CD14-positive monocyte (primary cell): ENCODE results near the gene OTUB1. TPM values are rescaled to one million over a fixed set of nuclear protein-coding genes. Genes with fewer than 3 reads are reported as not detected.

Experiments used
- DNase-seq, 3 donors: peaks; one replicate each; pipeline ENCODE4 v3.0.0-alpha.2; 2011 to 2022
- H2AFZ ChIP-seq: 2 replicates; pipeline ENCODE4 v1.6.0; 2012; ENCODE audit warnings: mild to moderate bottlenecking, low read depth, low read length, inconsistent platforms; ENCODE audit not compliant: insufficient read depth, poor library complexity, severe bottlenecking
- H3K27ac ChIP-seq, 2 donors: 1 replicate in 1 of 2; 2 replicates in 1 of 2; pipeline ENCODE4 v1.5.1; 2012 to 2013; ENCODE audit warnings: low read length in 2 of 2, control low read depth in 1 of 2, inconsistent platforms in 1 of 2, low read depth in 1 of 2, mild to moderate bottlenecking in 1 of 2
- H3K27me3 ChIP-seq, 2 donors: one replicate each; pipeline versions ENCODE4 v1.6.0 to v1.6.1; 2011 to 2013; ENCODE audit warnings: low read length in 2 of 2; ENCODE audit not compliant: control insufficient read depth in 2 of 2, insufficient read depth in 2 of 2
- H3K36me3 ChIP-seq, 2 donors: replicated peaks in 1 of 2; 1 replicate in 1 of 2; 2 replicates in 1 of 2; pipeline versions ENCODE4 v1.5.1 to v1.6.1; 2012 to 2013; ENCODE audit warnings: low read length in 2 of 2, control low read depth in 1 of 2, inconsistent platforms in 1 of 2, mild to moderate bottlenecking in 1 of 2; ENCODE audit not compliant: insufficient read depth in 2 of 2, control insufficient read depth in 1 of 2
- H3K4me1 ChIP-seq, 2 donors: 1 replicate in 1 of 2; 2 replicates in 1 of 2; pipeline versions ENCODE4 v1.5.1 to v1.6.1; 2012 to 2013; ENCODE audit warnings: low read length in 2 of 2, control low read depth in 1 of 2, inconsistent platforms in 1 of 2, mild to moderate bottlenecking in 1 of 2, moderate library complexity in 1 of 2; ENCODE audit not compliant: insufficient read depth in 2 of 2, control insufficient read depth in 1 of 2
- H3K4me2 ChIP-seq: replicated peaks from 2 replicates; pipeline ENCODE3; 2012; ENCODE audit warnings: low read length, moderate library complexity, mild to moderate bottlenecking; ENCODE audit not compliant: poor library complexity, severe bottlenecking; ENCODE audit errors: extremely low read depth
- H3K4me3 ChIP-seq, 3 experiments: fragments of 200-600 bp in 1 of 3; sonication (generic) in 1 of 3; replicated peaks in 1 of 3; 1 replicate in 2 of 3; 2 replicates in 1 of 3; pipeline ENCODE4 v1.5.1; 2011 to 2013; ENCODE audit warnings: low read length in 3 of 3, mild to moderate bottlenecking in 3 of 3, control low read depth in 2 of 3, low read depth in 2 of 3, inconsistent platforms in 1 of 3, moderate library complexity in 1 of 3
- H3K79me2 ChIP-seq: 2 replicates; pipeline ENCODE4 v1.6.0; 2012; ENCODE audit warnings: mild to moderate bottlenecking, control low read depth, inconsistent platforms, low read length, moderate library complexity; ENCODE audit not compliant: insufficient read depth
- H3K9ac ChIP-seq: 2 replicates; pipeline ENCODE4 v1.6.0; 2017; ENCODE audit warnings: low read length, mild to moderate bottlenecking; ENCODE audit not compliant: insufficient read depth, poor library complexity, severe bottlenecking
- H3K9me3 ChIP-seq, 2 donors: replicated peaks in 1 of 2; 1 replicate in 1 of 2; 2 replicates in 1 of 2; pipeline versions ENCODE4 v1.5.1 to v1.6.1; 2012 to 2013; ENCODE audit warnings: low read length in 2 of 2, control low read depth in 1 of 2; ENCODE audit not compliant: control insufficient read depth in 1 of 2, insufficient read depth in 1 of 2
- H4K20me1 ChIP-seq: 2 replicates; pipeline ENCODE4 v1.6.0; 2012; ENCODE audit warnings: mild to moderate bottlenecking, low read length, control low read depth, moderate library complexity; ENCODE audit not compliant: insufficient read depth
- H3K27ac Mint-ChIP-seq, 7 donors: one replicate each; pipeline ENCODE4 v1.8.0; 2020; ENCODE audit warnings: mild to moderate bottlenecking in 7 of 7, mixed read lengths in 7 of 7, moderate library complexity in 6 of 7, inconsistent platforms in 2 of 7
- H3K27me3 Mint-ChIP-seq, 3 donors: one replicate each; pipeline ENCODE4 v1.8.0; 2021 to 2022; ENCODE audit warnings: low read depth in 3 of 3, mild to moderate bottlenecking in 3 of 3, mixed read lengths in 3 of 3, moderate library complexity in 3 of 3, inconsistent platforms in 1 of 3
- H3K36me3 Mint-ChIP-seq, 2 donors: one replicate each; pipeline ENCODE4 v1.8.0; 2020; ENCODE audit warnings: mixed read lengths in 2 of 2, inconsistent platforms in 1 of 2, mild to moderate bottlenecking in 1 of 2
- H3K4me1 Mint-ChIP-seq: one replicate; pipeline ENCODE4 v1.8.0; 2020; ENCODE audit warnings: mild to moderate bottlenecking, mixed read lengths
- H3K4me3 Mint-ChIP-seq, 2 donors: one replicate each; pipeline ENCODE4 v1.8.0; 2020; ENCODE audit warnings: mild to moderate bottlenecking in 2 of 2, mixed read lengths in 2 of 2, moderate library complexity in 1 of 2
- H3K9me3 Mint-ChIP-seq, 7 donors: one replicate each; pipeline ENCODE4 v1.8.0; 2020 to 2022; ENCODE audit warnings: mixed read lengths in 7 of 7, mild to moderate bottlenecking in 6 of 7, moderate library complexity in 6 of 7, inconsistent platforms in 2 of 7
- CTCF ChIP-seq: fragments of 200-600 bp; IDR thresholded peaks from one replicate; pipeline ENCODE4 v1.8.0; 2022; ENCODE audit warnings: antibody characterized with exemption, mild to moderate bottlenecking
- WGBS: methylation state at CpG from one replicate; pipeline ENCODE4 v1.1.5; 2013; ENCODE audit warnings: missing lambda C conversion rate; ENCODE audit not compliant: insufficient coverage; 5-methylcytosine and 5-hydroxymethylcytosine counted together
- intact Hi-C, 2 donors: fragments of 100-400 bp; cut with micrococcal nuclease; formaldehyde crosslinking; loops; one replicate each; pipeline versions ENCODE4 v1.15.0 to v1.15.1; 2023
- polyA plus RNA-seq, 3 donors: library from polyadenylated mRNA; depleted of rRNA in 1 of 3; unstranded in 2 of 3; stranded (reverse) in 1 of 3; fragments of 300-500 nt in 2 of 3; fragments of >200 nt in 1 of 3; fragmentation: Illumina TruSeq in 2 of 3; gene quantifications; 1 replicate in 2 of 3; 2 replicates in 1 of 3; pipeline ENCODE4 v1.2.3, GENCODE V29; 2012 to 2021

Gene OTUB1
- polyA plus RNA-seq, 3 donors = 131 to 170 (median 140) TPM

- peaks cover 43 to 63% (median 45%) of the 10 kb centered on the region in 3 donors for H3K27me3 Mint-ChIP-seq
Observed at GRCh38 chr11:64034411-64034811, 48.2 kb downstream of the OTUB1 start.

GRCh38 chr11:64035081-64035524 is 48.9 kb downstream of the OTUB1 start:
- Mint-ChIP-seq H3K4me1 (peaks cover 13% of the 10 kb centered on the region), H3K36me3 (peaks cover 0 to 5% of the 10 kb centered on the region in 2 donors), H3K9me3 (peaks cover 0 to 9% (median 3%) of the 10 kb centered on the region in 7 donors), H3K27ac (no peak overlapping the region), H3K27me3 (peaks cover 43 to 63% (median 45%) of the 10 kb centered on the region in 3 donors), H3K4me3 (peak overlapping the region in 1 of 2 donors; percentile 94)
- no peak overlapping the region for H3K27ac ChIP-seq
- DNase-seq = no peak
- H3K27me3 ChIP-seq = peaks cover 24 to 52% of the 10 kb centered on the region in 2 donors
- H3K4me1 ChIP-seq = peaks cover 0 to 10% of the 10 kb centered on the region in 2 donors
- no peaks in the 10 kb centered on the region for H4K20me1 ChIP-seq
- no peak overlapping the region for H3K9ac ChIP-seq
- WGBS = 11% methylated on average over 7 of the region's 17 CpGs
- H3K4me2 ChIP-seq = no peak overlapping the region
- H3K9me3 ChIP-seq = peaks cover 3 to 11% of the 10 kb centered on the region in 2 donors
- no peak for TF ChIP-seq CTCF
- intact Hi-C loops = no loop called here
- no peak overlapping the region for H3K4me3 ChIP-seq
- no peaks in the 10 kb centered on the region for H3K36me3 ChIP-seq
- no peak overlapping the region for H2AFZ ChIP-seq
- H3K79me2 ChIP-seq = no peaks in the 10 kb centered on the region

More at GRCh38 chr11:64034411-64034811, 48.2 kb downstream of the OTUB1 start:
- Mint-ChIP-seq H3K9me3 (peaks cover 0 to 5% (median 3%) of the 10 kb centered on the region in 7 donors), H3K36me3 (peaks cover 0 to 5% of the 10 kb centered on the region in 2 donors), H3K27ac (no peak overlapping the region), H3K4me1 (peaks cover 13% of the 10 kb centered on the region), H3K4me3 (peak overlapping the region in 1 of 2 donors; percentile 94)
- Histone ChIP-seq H3K4me1 (peaks cover 0 to 10% of the 10 kb centered on the region in 2 donors), H4K20me1 (no peaks in the 10 kb centered on the region), H3K79me2 (no peaks in the 10 kb centered on the region), H3K27ac (no peak overlapping the region), H3K4me3 (no peak overlapping the region), H3K9me3 (peaks cover 3 to 11% of the 10 kb centered on the region in 2 donors), H3K27me3 (peaks cover 24 to 52% of the 10 kb centered on the region in 2 donors), H3K4me2 (no peak overlapping the region), H3K9ac (no peak overlapping the region), H3K36me3 (no peaks in the 10 kb centered on the region), H2AFZ (no peak overlapping the region)
- intact Hi-C loops = no loop called here
- DNase-seq = no peak
- TF ChIP-seq CTCF = no peak
- WGBS = 40% methylated on average over 9 of the region's 9 CpGs
